ENCODE data around the gene CRPPA.

Gene CRPPA

DNA sequence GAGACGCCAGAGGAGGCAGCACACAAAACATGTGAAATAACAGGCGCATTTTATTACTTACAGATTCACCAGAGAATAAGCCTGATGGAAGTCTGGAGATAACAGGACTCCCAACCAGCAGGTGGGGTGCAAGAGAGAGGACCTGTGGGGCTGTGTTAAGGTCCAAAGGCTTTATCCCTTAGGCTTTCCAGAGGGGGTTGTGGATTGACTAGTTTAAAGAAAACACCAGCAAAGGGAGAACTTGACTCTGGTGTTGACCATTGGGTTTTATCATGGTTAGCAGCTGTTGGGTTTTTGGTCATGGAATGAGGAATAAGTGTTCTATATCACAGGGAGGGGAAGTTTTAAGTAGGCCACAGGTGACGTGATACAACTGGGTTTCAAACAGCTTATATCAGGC, 1.6 kb upstream of the CRPPA start:
- DNase-seq (ENCODE audit: low read depth) = no peak

DNA sequence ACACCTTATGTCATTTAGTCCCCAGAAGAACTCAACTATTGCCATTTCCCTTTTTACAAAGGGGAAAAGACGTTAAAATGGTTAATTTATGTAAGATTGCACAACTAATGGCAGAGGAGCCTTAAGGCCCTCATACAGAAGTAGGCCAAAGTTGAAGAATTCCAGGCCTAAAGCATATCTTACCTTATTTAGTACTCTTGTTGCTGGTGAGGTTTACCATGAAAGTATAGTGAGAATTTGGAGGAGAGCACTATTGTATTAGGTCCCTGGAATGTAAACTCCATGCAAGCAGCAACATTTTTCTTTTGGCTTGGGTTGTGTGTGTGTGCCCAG, 731 bp upstream of the CRPPA start:
- no peak for DNase-seq (ENCODE audit: low read depth)

DNA sequence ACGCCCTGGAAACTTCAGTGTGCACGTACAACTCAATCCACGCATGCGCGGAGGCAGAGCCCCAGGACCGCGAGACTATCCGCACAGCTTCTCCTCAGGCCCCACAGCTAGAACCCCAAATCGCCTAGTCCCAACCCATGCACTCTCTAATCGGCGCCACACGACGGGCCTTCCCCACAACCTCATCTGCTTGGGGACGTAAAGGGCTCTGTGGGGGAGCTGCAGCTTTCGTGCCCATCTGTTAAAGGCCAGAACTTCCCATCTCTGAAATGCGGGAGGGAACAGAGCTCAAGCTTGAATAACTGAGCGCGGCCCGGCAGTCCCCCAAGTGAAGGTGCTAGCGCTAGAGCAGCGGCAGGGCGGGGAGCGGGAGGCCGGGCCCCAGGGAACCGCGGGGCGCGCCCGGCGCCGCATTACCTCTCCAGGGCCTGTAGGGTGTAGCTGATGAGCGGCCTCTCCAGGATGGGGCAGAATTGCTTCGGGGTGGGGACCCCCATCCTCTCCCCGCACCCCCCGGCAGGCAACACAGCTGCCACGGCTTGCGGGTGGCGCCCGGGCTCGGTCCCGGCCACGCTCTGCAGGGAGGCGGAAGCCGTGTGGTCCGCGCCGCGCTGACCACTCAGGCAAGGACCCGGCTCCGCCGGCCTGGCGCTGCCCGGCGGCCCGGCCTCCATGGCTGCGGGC, 547 bp downstream of the CRPPA start:
- peak; percentile 76 for DNase-seq (ENCODE audit: low read depth)

DNA sequence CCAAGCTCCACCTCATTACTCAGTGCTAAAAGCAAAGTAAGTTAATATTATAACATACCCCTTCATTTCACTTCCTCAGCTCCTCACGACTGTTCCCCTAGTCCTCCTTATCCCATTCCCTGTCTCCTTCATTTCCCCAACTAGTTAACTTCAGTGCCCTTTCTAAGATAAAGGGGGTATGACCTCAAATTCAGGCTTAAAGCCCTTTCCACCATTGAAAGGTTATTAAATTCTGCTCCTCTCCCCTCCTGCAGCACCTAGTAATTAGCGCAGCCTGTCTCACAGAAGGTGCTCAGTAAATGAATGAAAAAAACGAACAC, 1.0 kb downstream of the CRPPA start:
- DNase-seq (ENCODE audit: low read depth) = no peak

DNA sequence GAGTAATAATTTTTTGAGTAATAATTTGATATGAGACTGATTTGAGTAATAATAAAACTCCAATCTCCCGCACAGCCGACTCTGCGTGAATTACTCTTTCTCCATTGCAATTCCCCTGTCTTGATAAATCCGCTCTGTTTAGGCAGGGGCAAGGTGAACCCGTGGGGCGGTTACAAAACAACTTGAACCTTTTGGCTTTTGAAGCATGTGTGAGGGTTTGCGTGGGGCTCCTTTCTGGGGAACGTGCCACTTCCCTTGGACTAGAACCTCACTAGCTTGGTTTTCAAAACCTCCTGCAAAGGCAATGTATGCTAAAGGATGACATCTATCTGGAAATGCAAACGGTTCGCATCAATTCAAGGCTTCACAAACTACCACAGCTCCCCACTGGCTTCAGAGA, 1.5 kb downstream of the CRPPA start:
- no peak for DNase-seq (ENCODE audit: low read depth)

DNA sequence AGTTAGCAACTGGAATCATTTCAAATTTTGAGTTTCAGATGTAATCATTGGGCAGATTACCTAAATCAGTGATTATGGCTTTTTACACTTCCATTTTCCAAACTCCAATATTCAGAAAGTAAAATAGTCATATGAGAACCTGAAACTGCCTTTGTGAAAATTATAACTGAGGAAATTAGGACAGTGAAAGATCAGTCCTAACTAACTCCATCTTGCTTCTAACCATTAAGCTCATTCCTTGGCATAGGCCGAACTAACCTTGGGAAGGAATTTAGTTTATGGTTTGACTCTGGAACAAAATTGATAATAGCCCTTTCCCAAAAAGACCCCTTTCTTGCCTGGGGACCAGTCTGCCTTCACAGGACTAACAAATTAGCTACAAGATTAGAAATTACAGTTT, 2.2 kb downstream of the CRPPA start:
- no peak for DNase-seq (ENCODE audit: low read depth)

DNA sequence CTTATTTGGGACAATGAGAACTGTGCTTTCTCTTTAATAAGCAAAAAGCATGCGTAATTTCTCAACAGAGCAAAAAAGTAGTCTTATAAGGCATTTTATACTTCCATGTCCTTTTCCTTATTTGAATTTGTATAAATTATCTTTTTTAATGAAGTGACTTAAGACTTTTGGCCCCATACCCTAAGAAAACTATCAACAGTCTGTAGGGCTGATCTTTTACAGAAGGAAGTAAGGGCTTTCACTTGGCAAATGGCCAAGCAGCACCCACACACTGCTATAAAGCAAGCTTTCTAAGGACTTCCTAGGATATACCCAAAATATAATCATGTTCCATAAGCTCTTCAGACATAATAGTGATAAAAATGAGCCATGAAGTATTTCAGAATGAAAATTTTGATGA, 3.4 kb downstream of the CRPPA start:
- no peak for DNase-seq (ENCODE audit: low read depth)

DNA sequence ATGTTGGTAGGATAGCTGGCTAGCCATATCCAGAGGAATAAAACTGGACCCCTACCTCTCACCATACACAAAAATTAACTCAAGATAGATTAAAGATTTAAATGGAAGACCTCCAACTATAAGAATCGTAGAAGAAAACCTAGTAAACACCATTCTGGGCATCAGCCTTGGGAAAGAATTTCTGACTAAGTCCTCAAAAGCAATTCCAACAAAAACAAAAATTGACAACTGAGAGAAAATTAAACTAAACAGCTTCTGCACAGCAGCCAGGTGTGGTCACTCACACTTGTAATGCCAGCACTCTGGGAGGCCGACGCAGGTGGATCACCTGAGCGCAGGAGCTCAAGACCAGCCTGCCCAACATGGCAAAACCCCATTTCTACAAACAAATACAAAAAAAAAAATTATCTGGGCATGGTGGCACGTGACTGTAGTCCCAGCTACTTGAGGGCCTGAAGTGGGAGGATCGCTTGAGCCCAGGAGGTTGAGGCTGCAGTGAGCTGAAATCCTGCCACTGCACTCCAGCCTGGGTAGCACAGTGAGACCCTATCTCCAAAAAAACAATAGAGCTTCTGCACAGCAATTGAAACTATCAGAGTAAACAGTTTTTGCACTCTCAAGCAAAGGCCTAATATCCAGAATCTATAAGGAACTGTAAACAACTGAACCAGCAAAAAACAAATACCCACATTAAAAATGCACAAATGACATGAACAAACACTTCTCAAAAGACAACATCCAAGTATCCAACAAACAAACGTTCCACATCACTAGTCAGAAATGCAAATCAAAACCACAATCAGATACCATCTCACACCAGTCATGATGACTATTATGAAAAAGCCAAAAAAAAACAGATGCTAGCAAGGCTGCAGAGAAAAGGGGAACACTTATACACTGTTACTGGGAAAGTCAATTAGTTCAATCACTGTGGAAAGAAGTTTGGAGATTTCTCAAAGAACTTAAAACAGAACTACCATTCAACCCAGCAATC, 4.8 kb downstream of the CRPPA start:
- DNase-seq (ENCODE audit: low read depth) = no peak

DNA sequence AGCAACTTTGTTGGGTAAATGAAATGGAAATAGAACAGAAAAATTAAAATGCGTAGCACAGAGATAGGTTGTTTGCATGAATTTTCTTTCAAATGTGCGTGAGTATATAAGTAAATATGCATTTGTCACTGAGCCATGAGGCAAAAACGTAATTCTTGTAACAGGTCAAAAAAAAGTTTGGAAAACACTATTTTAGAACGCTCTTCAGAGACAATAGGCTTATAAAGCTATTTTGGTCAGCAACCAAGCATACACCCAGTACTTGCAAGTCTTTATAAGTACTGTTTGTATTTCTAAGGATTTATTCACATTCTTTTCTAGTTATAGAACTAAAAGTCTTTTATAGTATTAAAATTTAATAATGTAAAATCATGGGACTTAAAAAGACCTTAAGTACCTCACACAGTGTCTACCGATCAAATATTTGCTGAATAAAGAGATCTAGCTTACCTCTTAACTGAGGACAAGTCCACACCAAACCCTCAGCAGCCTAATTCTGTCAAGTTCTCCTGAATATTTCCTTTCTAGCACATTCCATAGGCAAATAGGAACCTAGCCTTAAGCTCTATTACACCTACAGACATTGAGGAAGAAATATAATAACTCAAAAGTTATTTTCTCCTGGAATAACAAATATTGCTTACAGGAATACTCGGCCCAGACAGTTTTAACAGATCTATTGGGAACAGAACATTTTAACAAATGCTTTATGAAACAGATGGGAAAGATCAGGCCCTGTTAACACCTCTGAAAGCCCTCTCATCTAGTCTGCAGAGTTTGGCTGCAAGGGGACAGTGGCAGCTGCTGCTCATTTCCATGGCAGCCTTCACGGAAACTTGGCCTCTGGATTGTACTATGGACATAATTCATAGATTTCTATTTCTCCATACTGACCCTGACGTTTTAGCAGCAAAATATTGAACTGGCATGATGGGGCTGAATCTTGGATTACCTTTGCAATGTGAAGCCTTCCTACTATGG, 8.8 kb downstream of the CRPPA start:
- no peak for DNase-seq (ENCODE audit: low read depth)

DNA sequence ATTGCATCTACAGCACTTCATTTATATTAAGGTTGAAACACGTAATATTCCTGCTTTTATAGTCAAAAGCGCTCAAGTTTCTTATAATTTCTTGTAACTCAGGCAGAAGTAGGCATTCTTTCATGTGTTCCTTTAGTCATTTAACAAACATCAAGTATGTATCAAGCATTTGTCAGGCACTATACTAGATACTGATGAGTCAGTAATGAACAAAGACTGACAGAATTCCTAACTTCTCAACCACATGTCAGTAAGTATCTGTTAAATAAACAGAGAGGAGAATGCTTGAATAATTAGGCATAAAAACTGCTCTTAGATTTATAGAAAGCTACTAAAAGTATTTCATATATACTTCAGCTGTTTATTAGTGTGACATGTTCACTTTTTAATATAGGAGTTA, 9.9 kb downstream of the CRPPA start:
- DNase-seq (ENCODE audit: low read depth) = no peak

DNA sequence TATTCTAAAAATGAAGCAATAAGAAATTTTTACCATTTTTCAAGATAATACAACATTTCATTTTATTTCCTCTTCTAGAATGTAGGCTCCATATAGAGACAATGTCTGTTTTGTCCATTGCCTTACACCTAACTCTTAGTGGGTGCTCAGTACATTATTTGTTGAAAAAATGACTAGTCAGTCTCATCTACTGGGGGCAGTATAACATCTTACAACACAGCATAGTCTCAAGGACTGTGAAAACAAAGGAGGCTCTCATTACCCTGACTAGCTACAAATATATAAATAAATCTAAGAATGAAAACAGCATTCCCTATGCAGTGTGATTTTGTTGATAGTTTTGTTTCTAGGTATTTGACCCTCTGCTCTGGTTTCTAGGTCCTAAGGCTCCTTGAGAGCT, 11.6 kb downstream of the CRPPA start:
- DNase-seq (ENCODE audit: low read depth) = no peak

DNA sequence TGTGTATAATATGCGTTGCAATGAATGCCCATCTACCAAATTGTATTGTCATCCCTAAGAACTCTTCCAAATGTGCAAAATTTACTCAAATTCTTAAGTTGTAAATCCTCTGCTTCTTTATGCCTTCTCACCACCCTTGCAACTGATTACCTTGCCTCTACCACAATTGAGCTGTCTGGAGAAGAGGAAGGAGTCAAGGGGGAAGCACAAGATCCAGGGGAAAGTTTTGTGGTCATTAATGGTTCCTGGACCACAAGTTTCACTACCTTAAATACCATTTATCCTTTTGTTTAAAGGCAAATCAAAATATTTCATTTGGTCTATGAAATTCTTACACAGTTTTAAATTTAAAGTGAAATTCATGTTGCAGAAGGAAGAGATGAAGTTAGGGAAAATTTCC, 16.7 kb downstream of the CRPPA start:
- no peak for DNase-seq (ENCODE audit: low read depth)

DNA sequence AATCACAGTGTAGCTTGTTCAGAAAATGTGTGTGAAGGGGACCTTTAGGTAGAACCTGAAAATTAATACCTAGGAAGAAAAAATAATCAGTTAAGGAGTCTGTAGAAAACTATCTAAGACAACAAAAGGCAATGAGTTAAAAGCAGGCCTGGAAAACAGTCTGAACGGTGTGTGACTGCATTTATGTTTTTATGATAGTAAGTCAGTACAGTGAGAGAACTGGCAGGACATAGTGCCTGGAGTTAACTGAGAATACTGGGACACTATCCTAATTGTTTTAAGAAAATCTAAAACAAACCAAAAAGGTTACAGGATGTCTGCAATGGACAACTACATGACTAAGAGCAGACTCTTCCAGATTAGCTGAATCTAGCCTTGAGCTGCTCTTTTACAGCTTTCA, 17.9 kb downstream of the CRPPA start:
- DNase-seq (ENCODE audit: low read depth) = no peak

DNA sequence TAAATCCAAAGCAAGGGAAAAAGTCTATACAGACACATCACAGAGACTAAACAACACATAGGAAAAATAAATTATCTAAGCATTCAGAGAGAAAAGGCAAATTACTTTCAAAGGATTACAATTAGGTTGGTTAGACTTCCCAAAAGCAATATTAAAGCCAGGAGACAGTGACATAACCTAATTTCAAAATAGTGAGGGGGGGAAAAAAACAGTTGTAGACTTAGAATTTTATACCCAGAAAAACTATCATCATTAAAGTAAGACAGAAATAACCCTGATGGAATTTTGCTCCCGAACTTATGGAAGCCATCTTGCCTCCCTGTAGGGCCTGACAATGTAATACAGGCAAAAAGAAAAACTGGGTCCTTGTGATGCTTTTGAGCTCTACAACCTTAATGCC, 18.4 kb downstream of the CRPPA start:
- DNase-seq (ENCODE audit: low read depth) = no peak

DNA sequence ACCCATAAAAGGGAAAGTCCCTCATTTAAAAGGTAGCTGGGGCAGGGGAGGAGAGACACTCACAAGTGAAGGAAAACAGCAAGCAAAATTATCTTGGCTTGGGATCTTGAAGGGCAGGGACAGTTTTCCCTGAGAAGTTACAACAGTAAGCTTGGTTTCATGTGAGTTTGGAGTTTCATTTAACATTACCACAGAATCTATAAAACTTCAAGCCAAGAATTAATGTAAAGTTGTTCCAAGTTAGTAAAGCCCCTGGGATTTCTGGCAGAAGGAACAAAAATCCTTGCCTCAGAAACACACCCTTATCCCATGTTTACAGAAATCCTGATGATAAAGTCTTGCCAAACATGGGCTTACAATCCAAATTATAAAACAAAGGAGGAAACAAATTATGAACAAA, 19.2 kb downstream of the CRPPA start:
- no peak for DNase-seq (ENCODE audit: low read depth)

DNA sequence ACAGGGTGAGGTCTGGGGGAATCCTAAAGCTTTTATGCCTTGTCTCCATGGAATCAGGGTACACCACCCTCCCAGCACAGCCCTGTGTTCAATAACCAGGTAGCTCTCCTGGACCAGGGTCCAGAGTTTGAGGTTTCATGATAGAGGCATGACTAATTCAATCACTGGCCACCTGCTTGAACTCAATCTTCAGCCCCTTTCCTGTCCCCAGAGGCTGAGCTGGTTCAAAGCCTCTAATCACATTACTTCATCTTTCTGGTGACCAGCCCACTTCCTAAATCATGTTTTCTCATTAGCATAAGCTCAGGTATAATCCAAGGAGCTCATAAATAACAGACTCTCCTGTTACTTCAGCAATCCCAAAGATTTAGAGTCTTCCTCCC, 20.5 kb downstream of the CRPPA start:
- DNase-seq (ENCODE audit: low read depth) = no peak

DNA sequence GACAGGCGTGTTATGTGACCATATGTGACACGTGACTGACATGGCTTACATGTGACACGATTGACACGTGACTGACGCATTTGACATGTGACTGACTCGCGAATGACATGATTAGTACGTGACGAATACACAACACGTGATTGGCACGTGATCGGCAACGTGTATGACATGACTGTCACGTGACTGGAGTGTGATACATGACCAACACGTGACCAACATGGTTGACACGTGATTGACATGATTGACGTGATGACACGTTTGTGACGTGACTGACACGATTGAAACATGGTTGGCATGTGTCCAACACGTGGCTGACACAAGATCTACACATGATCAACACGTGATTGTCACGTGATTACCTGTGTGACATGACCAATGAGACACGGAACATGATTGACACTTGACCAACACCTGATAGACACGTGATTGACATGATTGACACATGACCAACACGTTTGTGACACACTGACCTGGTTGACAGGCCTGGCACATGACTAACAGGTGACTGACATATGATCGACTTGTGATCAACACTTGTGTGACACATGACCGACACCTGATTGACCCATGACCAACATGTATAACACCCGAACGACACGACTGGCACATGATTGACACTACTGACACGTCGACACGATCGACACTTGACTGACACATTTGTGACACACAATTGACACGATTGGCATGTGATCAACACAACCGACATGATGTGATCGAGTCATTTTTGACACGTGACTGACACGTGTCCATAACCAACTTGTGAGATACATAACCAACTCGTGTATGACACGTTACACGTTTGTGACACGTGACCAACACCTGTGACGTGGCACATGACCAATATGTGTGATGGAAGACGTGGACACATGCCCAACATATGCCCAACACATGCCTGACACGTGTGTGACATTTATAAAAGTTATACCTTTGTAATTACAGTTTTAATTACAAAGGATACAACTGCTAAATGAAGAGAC, 21.1 kb downstream of the CRPPA start:
- DNase-seq (ENCODE audit: low read depth) = no peak

DNA sequence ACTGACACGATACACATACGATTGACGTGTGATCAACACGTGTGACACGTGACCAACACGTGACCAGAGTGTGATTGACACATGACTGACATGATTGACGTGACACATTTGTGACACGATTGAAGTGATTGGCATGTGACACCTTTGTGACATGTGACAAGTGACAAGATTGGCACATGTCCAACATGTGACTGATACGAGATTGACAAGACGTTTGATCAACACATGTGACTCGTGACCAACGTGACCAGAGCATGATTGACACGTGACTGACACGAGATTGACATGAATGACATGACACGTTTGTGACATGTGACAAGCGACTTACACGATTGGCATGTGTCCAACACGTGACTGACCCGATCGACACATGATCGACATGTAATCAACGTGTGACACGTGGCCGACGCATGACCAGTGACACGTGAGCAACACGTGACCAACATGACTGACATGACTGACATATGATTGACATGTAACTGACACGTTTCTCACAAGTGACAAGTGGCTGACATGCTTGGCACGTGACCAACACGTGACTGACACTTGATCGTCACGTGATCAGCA, 22.0 kb downstream of the CRPPA start:
- DNase-seq (ENCODE audit: low read depth) = no peak

DNA sequence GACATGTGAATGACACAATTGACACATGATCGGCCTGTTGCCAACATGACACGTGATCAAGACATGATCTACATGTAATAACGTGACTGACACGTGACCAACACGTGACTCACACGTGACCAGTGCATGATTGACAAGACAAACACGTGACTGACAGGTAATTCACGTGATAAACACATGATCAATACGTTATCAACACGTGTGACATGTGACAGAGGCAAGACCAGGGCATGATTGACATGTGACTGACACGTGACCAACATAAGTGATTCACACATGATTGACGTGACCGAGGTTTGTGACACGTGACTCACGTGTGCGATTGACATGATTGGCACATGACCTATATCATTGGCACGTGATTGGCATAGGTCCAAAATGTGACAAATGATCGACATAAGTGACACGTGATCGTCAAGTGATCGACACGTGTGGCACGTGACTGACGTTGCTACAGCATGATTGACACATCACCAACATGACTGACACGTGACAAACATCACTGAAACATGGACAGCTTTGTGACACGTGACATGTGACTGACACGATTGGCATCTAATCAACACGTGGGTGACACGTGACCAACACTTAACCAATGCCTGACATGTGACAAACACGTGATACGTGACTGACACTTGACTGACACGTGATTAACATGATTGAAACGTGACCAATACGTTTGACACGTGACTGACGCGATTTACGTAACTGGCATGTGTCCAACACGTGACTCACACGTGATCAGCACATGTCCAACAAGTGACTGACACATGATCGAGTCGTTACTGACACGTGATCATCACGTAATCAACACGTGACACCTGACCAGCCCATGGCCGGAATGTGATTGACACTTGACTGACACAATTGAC, 23.0 kb downstream of the CRPPA start:
- no peak for DNase-seq (ENCODE audit: low read depth)

DNA sequence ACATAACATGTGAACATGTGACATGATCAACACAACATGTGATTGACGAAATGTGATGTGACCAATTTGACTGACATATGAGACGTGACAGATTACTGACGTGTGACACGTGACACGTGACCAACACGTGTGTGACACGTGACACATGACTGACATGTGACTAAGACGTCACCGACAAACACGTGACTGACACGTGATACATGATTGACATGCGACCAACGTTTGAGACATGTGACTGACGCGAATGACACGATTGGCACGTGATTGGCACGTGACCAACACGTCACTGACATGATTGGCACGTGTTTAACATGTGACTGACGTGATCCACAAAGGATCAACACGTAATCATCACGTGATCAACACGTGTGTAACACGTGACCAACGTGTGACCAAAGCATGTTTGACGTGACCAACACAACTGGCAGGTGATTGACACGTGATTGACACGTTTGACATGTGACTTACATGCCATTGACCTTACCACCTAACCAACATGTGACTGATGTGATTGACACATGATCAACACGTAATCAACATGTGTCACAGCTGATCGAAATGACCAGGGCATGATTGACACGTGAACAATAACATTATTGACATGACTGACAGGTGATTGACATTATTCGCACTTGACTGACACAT, 23.7 kb downstream of the CRPPA start:
- no peak for DNase-seq (ENCODE audit: low read depth)

Measured in activated T-cell treated with anti-CD3 and anti-CD28 coated beads for 1 hour (primary cell).